ENCODE measurements around the gene BHLHE23. TPM values are rescaled to one million over a fixed set of nuclear protein-coding genes. Genes with fewer than 3 reads are reported as not detected.
"Not testable (repeated sequence)": the region's sequence is repeated elsewhere in the genome, so short reads cannot be mapped to it uniquely, and the experiment has no call there.

Gene BHLHE23
- polyA plus RNA-seq, 3 donors: not detected

- no peak for DNase-seq (ENCODE audit: low read depth in 3 of 3, low spot score in 2 of 3)
These were observed 43.7 kb downstream of the BHLHE23 start for GRCh38 chr20:62962891-62963613.

DNA sequence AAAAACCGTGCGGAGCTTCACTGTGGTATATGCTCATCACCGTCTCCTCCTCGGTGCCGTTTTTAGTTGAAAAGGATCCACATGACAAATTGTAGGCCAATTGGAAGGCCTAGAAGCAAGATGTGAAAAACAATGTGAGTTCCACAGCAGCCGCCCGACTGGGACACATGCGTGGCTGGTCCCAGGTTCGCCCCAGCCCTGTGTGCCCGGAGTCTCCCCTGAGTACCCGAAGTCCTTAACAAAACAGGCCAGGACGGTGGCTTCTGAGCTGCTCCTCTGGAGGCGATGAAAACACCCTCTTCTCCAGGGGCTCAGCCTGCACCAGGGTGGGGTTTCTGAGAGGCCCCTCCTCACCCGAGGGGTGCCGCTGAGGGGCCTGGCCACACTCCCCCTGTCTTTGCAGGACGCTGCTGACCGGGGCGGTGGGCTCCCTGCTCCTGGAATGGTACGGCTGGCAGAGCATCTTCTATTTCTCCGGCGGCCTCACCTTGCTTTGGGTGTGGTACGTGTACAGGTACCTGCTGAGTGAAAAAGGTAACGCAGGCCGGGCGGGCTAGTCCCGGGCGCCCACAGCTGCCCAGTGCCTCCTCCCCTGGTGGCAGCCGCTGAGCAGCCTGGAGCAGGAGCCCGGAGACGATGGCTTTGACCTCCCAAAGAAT, 44.4 kb downstream of the BHLHE23 start:
- DNase-seq (ENCODE audit: low read depth in 3 of 3, low spot score in 2 of 3): no peak

DNA sequence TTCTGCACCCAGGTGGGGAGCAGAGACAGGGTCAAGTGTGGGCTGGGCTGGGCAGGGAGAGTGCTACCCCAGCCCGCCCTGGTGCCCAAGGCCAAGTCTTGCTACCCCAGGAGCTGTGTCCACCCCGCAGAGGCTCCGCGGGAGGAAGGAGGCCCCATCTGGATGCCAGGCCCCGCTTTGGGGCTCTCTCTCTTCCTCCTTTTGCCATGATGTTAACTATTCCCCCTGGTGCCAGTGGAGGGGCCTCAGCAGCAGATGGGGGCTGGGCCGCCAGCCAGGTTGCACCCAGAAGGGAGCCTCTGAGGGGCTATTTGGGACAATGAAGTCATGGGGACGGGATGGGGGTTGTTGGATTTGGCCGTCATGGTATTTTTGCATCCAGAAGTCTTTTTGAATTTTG, 45.0 kb downstream of the BHLHE23 start:
- no peak for DNase-seq (ENCODE audit: low read depth in 3 of 3, low spot score in 2 of 3)

DNA sequence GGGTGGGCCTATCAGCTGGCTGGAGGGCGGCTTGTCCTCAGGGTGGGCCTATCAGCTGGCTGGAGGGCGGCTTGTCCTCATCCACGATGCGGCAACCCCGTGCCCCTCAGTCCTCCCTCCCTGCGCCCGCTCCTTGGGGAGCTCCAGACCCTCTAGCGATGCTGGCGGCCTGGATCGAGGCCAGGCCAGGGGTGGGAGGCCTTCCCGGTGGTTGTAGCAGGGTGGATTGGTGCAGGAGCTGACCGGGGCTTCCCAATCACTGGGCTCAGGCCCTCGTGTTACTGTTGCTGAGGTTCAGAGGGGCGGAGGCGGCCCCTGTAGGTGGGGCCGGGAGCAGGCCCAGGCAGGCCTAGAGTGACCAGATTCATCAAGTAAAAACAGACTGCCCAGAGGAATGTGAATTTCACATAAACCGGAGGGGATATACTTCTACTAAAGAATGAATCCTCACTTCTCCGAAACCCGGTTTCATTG, 45.4 kb downstream of the BHLHE23 start:
- DNase-seq (ENCODE audit: low read depth in 3 of 3, low spot score in 2 of 3): no peak

GRCh38 chr20:62960446-62961309, 46.1 kb downstream of the BHLHE23 start:
- DNase-seq (ENCODE audit: low read depth in 3 of 3, low spot score in 2 of 3): not testable (repeated sequence)

- DNase-seq (ENCODE audit: low read depth in 3 of 3, low spot score in 2 of 3): no peak
These were observed 46.7 kb downstream of the BHLHE23 start for GRCh38 chr20:62959998-62960436.

- no peak for DNase-seq (ENCODE audit: low read depth in 3 of 3, low spot score in 2 of 3)
These were observed 47.4 kb downstream of the BHLHE23 start for GRCh38 chr20:62959101-62959971.

GRCh38 chr20:62958388-62959100, 48.2 kb downstream of the BHLHE23 start:
- DNase-seq (ENCODE audit: low read depth in 3 of 3, low spot score in 2 of 3): no peak

- DNase-seq (ENCODE audit: low read depth in 3 of 3, low spot score in 2 of 3): no peak
These were observed 49.3 kb downstream of the BHLHE23 start for GRCh38 chr20:62957136-62958117.

DNA sequence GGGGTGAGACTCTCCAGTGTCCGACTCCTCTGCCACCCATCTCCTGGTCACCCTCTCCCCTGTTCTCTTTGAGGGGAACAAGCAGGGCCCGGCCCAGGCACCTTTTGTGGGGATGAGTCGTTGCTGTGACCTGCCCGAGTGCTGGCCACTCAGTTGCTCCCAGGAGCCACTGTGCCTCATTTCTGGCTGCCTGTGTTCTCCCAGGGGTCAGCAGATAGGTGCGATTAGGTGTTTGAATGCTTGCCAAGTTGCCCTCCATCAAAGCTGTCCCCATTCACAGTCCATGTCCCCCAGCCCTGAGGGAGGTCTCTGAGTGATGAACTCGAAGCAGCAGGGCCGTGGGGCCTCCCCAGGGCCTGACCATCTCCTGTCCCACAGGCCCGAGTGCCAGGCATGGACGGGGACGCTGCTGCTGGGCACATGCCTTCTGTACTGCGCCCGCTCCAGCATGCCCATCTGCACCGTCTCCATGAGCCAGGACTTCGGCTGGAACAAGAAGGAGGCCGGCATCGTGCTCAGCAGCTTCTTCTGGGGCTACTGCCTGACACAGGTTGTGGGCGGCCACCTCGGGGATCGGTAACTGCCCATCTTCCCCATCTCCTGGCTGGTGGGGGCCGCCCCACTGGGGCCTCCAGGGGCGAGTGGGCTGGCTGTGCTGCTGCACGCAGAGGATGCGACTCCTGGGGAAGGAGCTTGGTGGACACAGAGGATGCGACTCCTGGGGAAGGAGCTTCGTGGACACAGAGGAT, 50.2 kb downstream of the BHLHE23 start:
- DNase-seq (ENCODE audit: low read depth in 3 of 3, low spot score in 2 of 3): no peak

Other genes with a start within 250 kb of the BHLHE23 start
- gene MRGBP, start 210.5 kb downstream of the BHLHE23 start, polyA plus RNA-seq (ENCODE audit: insufficient read length in 3 of 3): 10 to 100 TPM; 15.0 to 16.0 (median 15.2) TPM
- 10 to 100 TPM; 23.9 to 24.5 (median 24.2) TPM for gene OGFR, start 202.1 kb downstream of the BHLHE23 start, polyA plus RNA-seq (ENCODE audit: insufficient read length in 3 of 3)
- 10 to 100 TPM; 12.7 to 19.5 (median 14.1) TPM for gene COL9A3, start 189.9 kb downstream of the BHLHE23 start, polyA plus RNA-seq (ENCODE audit: insufficient read length in 3 of 3)
- gene TCFL5, start 145.1 kb downstream of the BHLHE23 start, polyA plus RNA-seq (ENCODE audit: insufficient read length in 3 of 3): 10 to 100 TPM; 12.5 to 13.0 (median 12.5) TPM
- gene DIDO1, start 80.5 kb downstream of the BHLHE23 start, polyA plus RNA-seq (ENCODE audit: insufficient read length in 3 of 3): 10 to 100 TPM; 49.0 to 58.6 (median 57.1) TPM
- 10 to 100 TPM; 48.9 to 54.1 (median 52.0) TPM for gene GID8, start 68.8 kb downstream of the BHLHE23 start, polyA plus RNA-seq (ENCODE audit: insufficient read length in 3 of 3)
- gene SLC17A9, start 54.3 kb downstream of the BHLHE23 start, polyA plus RNA-seq (ENCODE audit: insufficient read length in 3 of 3): 1 to 10 TPM in 2 of 3 donors, under 1 TPM in 1; 0.95 to 1.2 (median 1.1) TPM
- gene YTHDF1, start 209.2 kb upstream of the BHLHE23 start, polyA plus RNA-seq (ENCODE audit: insufficient read length in 3 of 3): 10 to 100 TPM; 41.2 to 44.3 (median 42.2) TPM
- gene BIRC7, start 228.9 kb upstream of the BHLHE23 start, polyA plus RNA-seq (ENCODE audit: insufficient read length in 3 of 3): 1 to 10 TPM in 2 of 3 donors, under 1 TPM in 1; 0.42 to 1.9 (median 1.3) TPM
- 10 to 100 TPM; 21.1 to 27.0 (median 22.7) TPM for gene NKAIN4, start 247.5 kb upstream of the BHLHE23 start, polyA plus RNA-seq (ENCODE audit: insufficient read length in 3 of 3)

Measured in right renal cortex interstitium (tissue), 3 donors.